ENCODE data around the gene RAD9B. TPM values are rescaled to one million over a fixed set of nuclear protein-coding genes. Genes with fewer than 3 reads are reported as not detected.

The RAD9B gene
- total and polyA plus RNA-seq, 7 experiments from 2014 or later = 0.53 to 2.9 (median 1.0) TPM

- peaks cover 0 to 18% (median under 1%) of the 10 kb centered on the region in 7 donors for H3K4me1 Mint-ChIP-seq
- CTCF ChIA-PET = interaction anchor here (0.9 kb wide), 1 partner anchor 88 kb away, joined by 3 read pairs; the partner anchor contains the start of gene ARPC3
- H3K36me3 ChIP-seq (ENCODE audit: control insufficient read depth in 2 of 3, insufficient read depth in 3 of 3, low read length in 3 of 3) = peaks cover 25 to 77% (median 31%) of the 10 kb centered on the region in 3 experiments
- H3K27ac Mint-ChIP-seq = peak overlapping the region in 3 of 9 donors; percentile 28 to 62 (median 54)
- no peaks in the 10 kb centered on the region for H3K27me3 ChIP-seq (ENCODE audit: control insufficient read depth in 2 of 2, insufficient read depth in 2 of 2, low read length in 2 of 2)
- H3K9me3 ChIP-seq (ENCODE audit: control insufficient read depth in 2 of 3, low read length in 3 of 3) = no peaks in the 10 kb centered on the region
- no peak for DNase-seq
- H3K27me3 Mint-ChIP-seq = no peaks in the 10 kb centered on the region
- no peak overlapping the region for H3K4me3 Mint-ChIP-seq
- H3K27ac ChIP-seq (ENCODE audit: low read depth, low read length) = no peak overlapping the region
- no peak overlapping the region for H3K4me3 ChIP-seq (ENCODE audit: low read length)
- no peak for ATAC-seq
- intact Hi-C loops (cut with micrococcal nuclease) = no loop called here
- no peaks in the 10 kb centered on the region for H3K4me1 ChIP-seq (ENCODE audit: control insufficient read depth in 2 of 2, insufficient read depth in 2 of 2, low read length in 2 of 2)
- POLR2A ChIA-PET = no interaction called here
- peaks cover 5 to 45% (median 30%) of the 10 kb centered on the region in 5 donors for H3K36me3 Mint-ChIP-seq
- H3K9me3 Mint-ChIP-seq = no peaks in the 10 kb centered on the region
Measured at GRCh38 chr12:110537605-110538409, 35.7 kb downstream of the RAD9B start.

- Mint-ChIP-seq H3K4me1 (peaks cover 4 to 25% (median 8%) of the 10 kb centered on the region in 7 donors), H3K27ac (peak overlapping the region in 3 of 9 donors; percentile 39 to 90 (median 47)), H3K36me3 (peaks cover 9 to 52% (median 39%) of the 10 kb centered on the region in 5 donors), H3K9me3 (no peaks in the 10 kb centered on the region), H3K4me3 (no peak overlapping the region), H3K27me3 (no peaks in the 10 kb centered on the region)
- ChIA-PET CTCF (interaction anchor here (1.1 to 1.7 kb wide), 3 partner anchors 10 to 63 kb away, joined by 3 to 6 read pairs (median 4); no protein-coding TSS in a partner anchor), POLR2A (interaction anchor here (1.1 kb wide), 1 partner anchor 19 kb away, joined by 3 read pairs; no protein-coding TSS in a partner anchor)
- Histone ChIP-seq H3K27me3 (ENCODE audit: control insufficient read depth in 2 of 2, insufficient read depth in 2 of 2, low read length in 2 of 2) (no peaks in the 10 kb centered on the region), H3K4me1 (ENCODE audit: control insufficient read depth in 2 of 2, insufficient read depth in 2 of 2, low read length in 2 of 2) (no peaks in the 10 kb centered on the region), H3K9me3 (ENCODE audit: control insufficient read depth in 2 of 3, low read length in 3 of 3) (no peaks in the 10 kb centered on the region), H3K4me3 (ENCODE audit: low read length) (no peak overlapping the region), H3K27ac (ENCODE audit: low read depth, low read length) (no peak overlapping the region), H3K36me3 (ENCODE audit: control insufficient read depth in 2 of 3, insufficient read depth in 3 of 3, low read length in 3 of 3) (peaks cover 25 to 78% (median 31%) of the 10 kb centered on the region in 3 experiments)
- intact Hi-C loops (cut with micrococcal nuclease) = no loop called here
- DNase-seq = no peak
- ATAC-seq = no peak
Measured at GRCh38 chr12:110538869-110539622, 36.9 kb downstream of the RAD9B start.

- H3K27me3 Mint-ChIP-seq = no peaks in the 10 kb centered on the region
- Histone ChIP-seq H3K9me3 (ENCODE audit: control insufficient read depth in 2 of 3, low read length in 3 of 3) (no peaks in the 10 kb centered on the region), H3K4me3 (ENCODE audit: low read length) (no peak overlapping the region), H3K36me3 (ENCODE audit: control insufficient read depth in 2 of 3, insufficient read depth in 3 of 3, low read length in 3 of 3) (peaks cover 25 to 69% (median 29%) of the 10 kb centered on the region in 3 experiments), H3K27ac (ENCODE audit: low read depth, low read length) (no peak overlapping the region), H3K27me3 (ENCODE audit: control insufficient read depth in 2 of 2, insufficient read depth in 2 of 2, low read length in 2 of 2) (no peaks in the 10 kb centered on the region), H3K4me1 (ENCODE audit: control insufficient read depth in 2 of 2, insufficient read depth in 2 of 2, low read length in 2 of 2) (no peaks in the 10 kb centered on the region)
- peaks cover 4 to 25% (median 8%) of the 10 kb centered on the region in 7 donors for H3K4me1 Mint-ChIP-seq
- intact Hi-C loops (cut with micrococcal nuclease) = no loop called here
- no peaks in the 10 kb centered on the region for H3K9me3 Mint-ChIP-seq
- ChIA-PET CTCF (interaction anchor here (1.1 to 1.7 kb wide), 2 partner anchors 60 to 62 kb away, joined by 4 to 6 read pairs; no protein-coding TSS in a partner anchor), POLR2A (interaction anchor here (1.1 kb wide), 1 partner anchor 18 kb away, joined by 3 read pairs; no protein-coding TSS in a partner anchor)
- peak overlapping the region in 1 of 9 donors; percentile 48 for H3K27ac Mint-ChIP-seq
- ATAC-seq = no peak
- DNase-seq = no peak
- peaks cover 9 to 44% (median 34%) of the 10 kb centered on the region in 5 donors for H3K36me3 Mint-ChIP-seq
- H3K4me3 Mint-ChIP-seq = no peak overlapping the region
Measured at GRCh38 chr12:110540048-110540447, 37.9 kb downstream of the RAD9B start.

- H3K36me3 ChIP-seq (ENCODE audit: control insufficient read depth in 2 of 3, insufficient read depth in 3 of 3, low read length in 3 of 3) = peaks cover 8 to 51% (median 11%) of the 10 kb centered on the region in 3 experiments
- Mint-ChIP-seq H3K4me1 (peaks cover 16 to 35% (median 27%) of the 10 kb centered on the region in 7 donors), H3K36me3 (peaks cover 13 to 37% (median 26%) of the 10 kb centered on the region in 5 donors), H3K27me3 (no peaks in the 10 kb centered on the region), H3K4me3 (no peak overlapping the region), H3K27ac (peak overlapping the region in 7 of 9 donors; percentile 3 to 59 (median 34)), H3K9me3 (no peaks in the 10 kb centered on the region)
- CTCF ChIA-PET = interaction anchor here (0.7 to 1.7 kb wide), 2 partner anchors 57 to 74 kb away, joined by 4 to 7 read pairs; no protein-coding TSS in a partner anchor
- H3K4me1 ChIP-seq (ENCODE audit: control insufficient read depth in 2 of 2, insufficient read depth in 2 of 2, low read length in 2 of 2) = no peaks in the 10 kb centered on the region
- intact Hi-C loops (cut with micrococcal nuclease) = no loop called here
- H3K4me3 ChIP-seq (ENCODE audit: low read length) = no peak overlapping the region
- ATAC-seq (no peak), DNase-seq (no peak)
- H3K27me3 ChIP-seq (ENCODE audit: control insufficient read depth in 2 of 2, insufficient read depth in 2 of 2, low read length in 2 of 2) = no peaks in the 10 kb centered on the region
- no peak overlapping the region for H3K27ac ChIP-seq (ENCODE audit: low read depth, low read length)
- POLR2A ChIA-PET = interaction anchor here (0.8 to 1.6 kb wide), 3 partner anchors 10 to 13 kb away, joined by 3 read pairs; no protein-coding TSS in a partner anchor
- H3K9me3 ChIP-seq (ENCODE audit: control insufficient read depth in 2 of 3, low read length in 3 of 3) = no peaks in the 10 kb centered on the region
Measured at GRCh38 chr12:110543252-110543959, 41.3 kb downstream of the RAD9B start.

GRCh38 chr12:110543965-110544364 lies 41.8 kb downstream of the RAD9B start:
- POLR2A ChIA-PET = interaction anchor here (0.8 to 1.5 kb wide), 2 partner anchors 11 to 12 kb away, joined by 3 read pairs; no protein-coding TSS in a partner anchor
- no peaks in the 10 kb centered on the region for H3K9me3 ChIP-seq (ENCODE audit: control insufficient read depth in 2 of 3, low read length in 3 of 3)
- no peaks in the 10 kb centered on the region for H3K4me1 ChIP-seq (ENCODE audit: control insufficient read depth in 2 of 2, insufficient read depth in 2 of 2, low read length in 2 of 2)
- H3K36me3 ChIP-seq (ENCODE audit: control insufficient read depth in 2 of 3, insufficient read depth in 3 of 3, low read length in 3 of 3) = peaks cover 3 to 50% (median 5%) of the 10 kb centered on the region in 3 experiments
- Mint-ChIP-seq H3K27ac (peak overlapping the region in 4 of 9 donors; percentile 34 to 59 (median 42)), H3K27me3 (no peaks in the 10 kb centered on the region), H3K4me1 (peaks cover 17 to 39% (median 32%) of the 10 kb centered on the region in 7 donors), H3K9me3 (no peaks in the 10 kb centered on the region), H3K4me3 (no peak overlapping the region), H3K36me3 (peaks cover 8 to 32% (median 24%) of the 10 kb centered on the region in 5 donors)
- intact Hi-C loops (cut with micrococcal nuclease) = no loop called here
- no peak for ATAC-seq
- no peak for DNase-seq
- no peak overlapping the region for H3K27ac ChIP-seq (ENCODE audit: low read depth, low read length)
- no peak overlapping the region for H3K4me3 ChIP-seq (ENCODE audit: low read length)
- CTCF ChIA-PET = interaction anchor here (0.7 to 1.7 kb wide), 3 partner anchors 23 to 73 kb away, joined by 4 to 7 read pairs (median 4); no protein-coding TSS in a partner anchor
- H3K27me3 ChIP-seq (ENCODE audit: control insufficient read depth in 2 of 2, insufficient read depth in 2 of 2, low read length in 2 of 2) = no peaks in the 10 kb centered on the region

Measured in naive thymus-derived CD4-positive, alpha-beta T cell (primary cell).